Kidney (tissue), 14 donors: ENCODE measurements around the gene TTC13. TPM values are rescaled to one million over a fixed set of nuclear protein-coding genes. Genes with fewer than 3 reads are reported as not detected.

ENCODE experiments used
- DNase-seq, 5 donors: peaks; one replicate each; pipeline ENCODE4 v3.0.0-alpha.2; 2013 to 2020
- FAIRE-seq: peaks from 2 replicates; lab custom pipeline; 2012; peaks lifted over from hg19 to GRCh38; lab: Jason Lieb, UNC
- H3K27ac ChIP-seq, 2 donors: one replicate each; pipeline ENCODE4 v1.7.0; 2013; ENCODE audit warnings: low read depth in 2 of 2, low read length in 2 of 2, inconsistent platforms in 1 of 2
- H3K27me3 ChIP-seq: one replicate; pipeline ENCODE4 v1.7.1; 2013; ENCODE audit warnings: low read length, inconsistent platforms; ENCODE audit not compliant: control insufficient read depth, insufficient read depth
- H3K36me3 ChIP-seq, 3 donors: one replicate each; pipeline versions ENCODE4 v1.7.0 to v1.7.1; 2013; ENCODE audit warnings: low read length in 3 of 3, control low read depth in 1 of 3, inconsistent platforms in 1 of 3; ENCODE audit not compliant: insufficient read depth in 3 of 3, control insufficient read depth in 2 of 3
- H3K4me1 ChIP-seq, 3 donors: one replicate each; pipeline versions ENCODE4 v1.7.0 to v1.7.1; 2013; ENCODE audit warnings: low read length in 3 of 3, inconsistent platforms in 1 of 3, low read depth in 1 of 3; ENCODE audit not compliant: control insufficient read depth in 2 of 3, insufficient read depth in 2 of 3
- H3K4me3 ChIP-seq, 3 donors: one replicate each; pipeline versions ENCODE4 v1.7.0 to v1.8.1; 2013; ENCODE audit warnings: low read length in 3 of 3, control low read depth in 1 of 3, inconsistent platforms in 1 of 3
- H3K9ac ChIP-seq, 3 donors: one replicate each; pipeline versions ENCODE4 v1.7.0 to v1.7.1; 2013; ENCODE audit warnings: low read length in 3 of 3, control low read depth in 1 of 3, inconsistent platforms in 1 of 3
- H3K9me3 ChIP-seq, 3 donors: one replicate each; pipeline versions ENCODE4 v1.7.0 to v1.7.1; 2013; ENCODE audit warnings: low read length in 3 of 3, control low read depth in 1 of 3, inconsistent platforms in 1 of 3; ENCODE audit not compliant: control insufficient read depth in 2 of 3, insufficient read depth in 1 of 3
- CTCF ChIP-seq: IDR thresholded peaks from 3 replicates; pipeline ENCODE4 v1.5.1; 2012; ENCODE audit warnings: mild to moderate bottlenecking, moderate library complexity, borderline replicate concordance; ENCODE audit not compliant: insufficient read depth; ENCODE audit errors: extremely low read depth
- intact Hi-C: fragments of 100-400 bp; cut with DNase I; formaldehyde crosslinking; loops from one replicate; pipeline ENCODE4 v1.11.1; 2022
- polyA plus RNA-seq: library from polyadenylated mRNA; stranded (reverse); fragments of 350-450 nt; fragmentation: Illumina TruSeq; extraction: RNeasy Lipid Tissue Mini Kit (QIAGEN cat#74804); gene quantifications from one replicate; pipeline ENCODE4 v1.2.3, GENCODE V29; 2014; ENCODE audit warnings: low read depth, low replicate concordance; ENCODE audit not compliant: insufficient read depth
- total RNA-seq: library from RNA; stranded (reverse); fragmentation: NEBNext Ultra II Directional; extraction: Animal tissue kit (Norgen Biotek cat#: 25700); gene quantifications from one replicate; pipeline ENCODE4 v1.2.1, GENCODE V29; 2021
- donor health status: control.
- donor health status: control.
- donor health status: control.
- donor health status: control.
- donor health status: control.
- donor health status: DM: yes; HTN: yes; CAD: no.
- donor health status: Normal renal cell carcinoma (clear cell type).

The TTC13 gene
- total and polyA plus RNA-seq, 2 donors from 2014 or later, result 4.2 to 15.6 TPM

GRCh38 chr1:230922620-230923019 is 56.0 kb downstream of the TTC13 start:
- no peak overlapping the region for H3K4me3 ChIP-seq
- no peaks in the 10 kb centered on the region for H3K4me1 ChIP-seq
- H3K27me3 ChIP-seq, result no peaks in the 10 kb centered on the region
- DNase-seq, result no peak
- intact Hi-C loops, result loop anchor here (10.0 kb wide), 1 partner anchor 292 kb away; no protein-coding TSS in a partner anchor
- TF ChIP-seq CTCF, result no peak
- FAIRE-seq, result no peak
- no peaks in the 10 kb centered on the region for H3K9me3 ChIP-seq
- H3K9ac ChIP-seq, result no peak overlapping the region
- no peak overlapping the region for H3K27ac ChIP-seq
- H3K36me3 ChIP-seq, result peaks cover 3 to 5% (median 4%) of the 10 kb centered on the region in 3 donors

GRCh38 chr1:230919207-230919606 is 59.5 kb downstream of the TTC13 start:
- no peak for FAIRE-seq
- no peak overlapping the region for H3K9ac ChIP-seq
- no peak overlapping the region for H3K4me3 ChIP-seq
- intact Hi-C loops, result no loop called here
- no peak for TF ChIP-seq CTCF
- H3K27ac ChIP-seq, result no peak overlapping the region
- H3K27me3 ChIP-seq, result no peaks in the 10 kb centered on the region
- no peak for DNase-seq
- H3K9me3 ChIP-seq, result no peaks in the 10 kb centered on the region
- H3K36me3 ChIP-seq, result peaks cover 2 to 4% (median 3%) of the 10 kb centered on the region in 3 donors
- no peaks in the 10 kb centered on the region for H3K4me1 ChIP-seq

GRCh38 chr1:230917284-230918135 is 61.2 kb downstream of the TTC13 start:
- DNase-seq, result peak; percentile 64 to 88 (median 74)
- no peak overlapping the region for H3K27ac ChIP-seq
- H3K9ac ChIP-seq, result no peak overlapping the region
- intact Hi-C loops, result no loop called here
- no peaks in the 10 kb centered on the region for H3K4me1 ChIP-seq
- H3K4me3 ChIP-seq, result no peak overlapping the region
- no peaks in the 10 kb centered on the region for H3K9me3 ChIP-seq
- peaks cover 0 to 10% (median 4%) of the 10 kb centered on the region in 3 donors for H3K36me3 ChIP-seq
- no peak for FAIRE-seq
- H3K27me3 ChIP-seq, result no peaks in the 10 kb centered on the region
- peak; percentile 70 for TF ChIP-seq CTCF
